Epithelial cell of proximal tubule (primary cell): ENCODE measurements around the gene MYF5. TPM values are rescaled to one million over a fixed set of nuclear protein-coding genes. Genes with fewer than 3 reads are reported as not detected.

ENCODE experiments used
- DNase-seq: peaks from one replicate; pipeline ENCODE4 v3.0.0-alpha.2; 2011; ENCODE audit warnings: low read depth
- H3K4me3 ChIP-seq: 2 replicates; pipeline ENCODE4 v1.5.1; 2011; ENCODE audit warnings: low read depth, mild to moderate bottlenecking, low read length
- total RNA-seq: library from RNA; depleted of rRNA; stranded (reverse); fragments of >200 nt; gene quantifications from 2 replicates; pipeline ENCODE4 v1.2.3, GENCODE V29; 2015
- TF ChIP-seq, protein P1 (sequence below): conservative IDR thresholded peaks from 2 replicates; pipeline ENCODE4 v1.5.1; 2012; ENCODE audit warnings: low read depth, mild to moderate bottlenecking, low read length

The MYF5 gene
- total RNA-seq, 1 donor from 2014 or later = not detected

DNA sequence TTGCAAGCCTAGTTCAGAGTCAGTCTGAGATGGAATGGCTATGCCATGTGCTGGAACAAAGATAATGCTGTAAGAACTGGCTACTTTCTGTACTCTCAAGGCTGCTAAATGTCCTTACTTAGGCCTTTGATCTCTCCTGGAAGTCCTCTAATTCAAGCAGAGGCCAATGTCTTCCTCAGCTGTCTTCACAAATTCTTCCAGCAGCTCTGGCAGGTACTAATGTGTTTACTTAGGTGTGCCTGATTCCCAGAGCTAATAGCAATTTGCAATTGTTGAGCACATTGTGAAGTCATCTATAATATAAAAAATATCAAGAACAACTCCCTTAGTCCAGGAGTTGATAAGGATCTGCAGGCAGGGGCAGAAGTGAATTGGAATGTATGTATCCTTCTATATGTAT lies 3.8 kb upstream of the MYF5 start:
- no peak for DNase-seq
- TF ChIP-seq, protein P1, sequence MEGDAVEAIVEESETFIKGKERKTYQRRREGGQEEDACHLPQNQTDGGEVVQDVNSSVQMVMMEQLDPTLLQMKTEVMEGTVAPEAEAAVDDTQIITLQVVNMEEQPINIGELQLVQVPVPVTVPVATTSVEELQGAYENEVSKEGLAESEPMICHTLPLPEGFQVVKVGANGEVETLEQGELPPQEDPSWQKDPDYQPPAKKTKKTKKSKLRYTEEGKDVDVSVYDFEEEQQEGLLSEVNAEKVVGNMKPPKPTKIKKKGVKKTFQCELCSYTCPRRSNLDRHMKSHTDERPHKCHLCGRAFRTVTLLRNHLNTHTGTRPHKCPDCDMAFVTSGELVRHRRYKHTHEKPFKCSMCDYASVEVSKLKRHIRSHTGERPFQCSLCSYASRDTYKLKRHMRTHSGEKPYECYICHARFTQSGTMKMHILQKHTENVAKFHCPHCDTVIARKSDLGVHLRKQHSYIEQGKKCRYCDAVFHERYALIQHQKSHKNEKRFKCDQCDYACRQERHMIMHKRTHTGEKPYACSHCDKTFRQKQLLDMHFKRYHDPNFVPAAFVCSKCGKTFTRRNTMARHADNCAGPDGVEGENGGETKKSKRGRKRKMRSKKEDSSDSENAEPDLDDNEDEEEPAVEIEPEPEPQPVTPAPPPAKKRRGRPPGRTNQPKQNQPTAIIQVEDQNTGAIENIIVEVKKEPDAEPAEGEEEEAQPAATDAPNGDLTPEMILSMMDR = no peak
- no peak overlapping the region for H3K4me3 ChIP-seq

DNA sequence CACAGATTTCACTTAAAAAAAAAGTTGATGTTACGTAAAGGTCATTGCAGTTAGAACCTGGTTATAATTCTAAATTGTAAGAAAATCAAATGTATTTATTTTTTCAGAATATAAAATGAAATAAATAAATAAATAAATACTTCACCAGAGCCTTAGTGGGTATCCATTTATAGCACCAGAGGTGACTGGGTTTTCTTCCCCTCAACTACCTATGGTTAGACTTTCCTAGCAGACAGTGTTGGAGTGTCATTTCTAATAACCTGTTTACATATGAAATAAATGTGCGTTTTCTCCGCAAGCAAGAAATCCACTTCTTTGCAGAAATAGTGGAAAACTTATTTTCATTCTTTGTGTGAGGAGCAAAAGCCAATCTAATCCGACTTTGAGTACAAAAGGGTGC lies 3.3 kb upstream of the MYF5 start:
- TF ChIP-seq, protein P1 = no peak
- no peak for DNase-seq
- H3K4me3 ChIP-seq = no peak overlapping the region

DNA sequence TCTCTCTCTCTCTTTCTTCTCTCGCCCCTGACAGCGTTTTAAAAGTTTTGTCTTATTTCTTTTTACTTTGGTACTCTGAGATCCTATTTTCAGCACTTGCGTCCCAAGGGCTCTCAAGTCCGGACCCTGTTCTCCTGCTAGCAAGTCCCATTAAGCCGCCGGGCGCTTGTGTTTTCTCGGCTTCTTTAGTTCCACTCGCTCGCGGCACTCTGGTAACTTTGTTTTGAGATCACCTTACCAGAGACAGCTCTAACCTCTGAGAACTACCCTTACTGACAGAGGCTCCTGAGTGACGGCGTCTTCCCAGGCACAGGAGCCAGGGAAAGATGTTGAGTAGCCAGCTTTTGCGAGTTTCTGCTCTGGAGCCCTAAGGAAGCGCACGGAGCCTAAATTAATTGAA lies 2.7 kb upstream of the MYF5 start:
- DNase-seq = no peak
- TF ChIP-seq, protein P1 = no peak
- peak overlapping the region; percentile 44 for H3K4me3 ChIP-seq

DNA sequence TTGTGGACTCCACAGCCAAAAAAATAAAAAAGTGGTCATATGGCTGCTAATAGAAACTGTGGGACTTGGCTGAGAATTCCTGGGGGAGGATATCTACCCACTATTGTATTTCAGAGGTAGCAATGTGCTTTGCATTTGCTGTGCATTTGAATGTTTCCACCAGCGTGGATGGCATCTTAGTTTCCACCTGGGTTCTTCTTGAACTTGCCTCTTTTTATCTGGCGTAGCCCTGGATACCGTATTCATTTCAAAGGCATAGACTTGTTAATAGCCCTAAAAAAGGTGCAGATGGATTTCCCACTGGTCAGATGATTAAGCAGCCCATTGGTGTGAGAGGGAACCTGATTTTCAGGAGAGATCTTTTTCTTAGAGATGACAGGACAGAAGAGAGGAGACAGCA lies 1.9 kb upstream of the MYF5 start:
- no peak for DNase-seq

DNA sequence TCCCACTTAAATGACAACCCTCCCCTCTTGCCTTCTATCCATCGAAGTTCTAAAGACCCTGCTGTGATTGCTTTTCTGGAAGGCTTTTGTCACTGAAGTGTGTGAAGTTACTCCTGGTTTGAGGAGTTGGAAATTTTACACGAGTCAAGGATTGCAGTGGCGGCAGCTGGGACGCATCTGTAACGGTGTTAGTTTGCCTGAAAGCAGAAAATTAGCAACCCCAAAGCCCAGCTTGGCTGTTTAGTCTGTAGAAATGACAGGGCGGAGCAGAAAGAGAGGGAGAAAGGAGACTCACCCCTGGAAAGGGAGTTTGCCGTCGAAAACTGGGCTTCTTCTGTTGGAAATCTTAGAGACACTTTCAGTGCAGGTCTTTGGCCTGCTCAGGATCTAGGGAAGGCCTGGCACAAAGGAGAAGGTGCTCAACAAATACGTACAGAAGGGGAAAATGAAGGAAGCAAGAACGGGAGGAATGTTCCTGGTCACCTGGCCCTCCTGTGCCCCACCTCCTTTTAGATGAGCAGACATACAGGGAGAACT lies 931 bp upstream of the MYF5 start:
- H3K4me3 ChIP-seq = no peak overlapping the region
- TF ChIP-seq, protein P1 = no peak
- no peak for DNase-seq

More for the DNA sequence above, 1.9 kb upstream of the MYF5 start:
- no peak overlapping the region for H3K4me3 ChIP-seq
- TF ChIP-seq, protein P1 = no peak

DNA sequence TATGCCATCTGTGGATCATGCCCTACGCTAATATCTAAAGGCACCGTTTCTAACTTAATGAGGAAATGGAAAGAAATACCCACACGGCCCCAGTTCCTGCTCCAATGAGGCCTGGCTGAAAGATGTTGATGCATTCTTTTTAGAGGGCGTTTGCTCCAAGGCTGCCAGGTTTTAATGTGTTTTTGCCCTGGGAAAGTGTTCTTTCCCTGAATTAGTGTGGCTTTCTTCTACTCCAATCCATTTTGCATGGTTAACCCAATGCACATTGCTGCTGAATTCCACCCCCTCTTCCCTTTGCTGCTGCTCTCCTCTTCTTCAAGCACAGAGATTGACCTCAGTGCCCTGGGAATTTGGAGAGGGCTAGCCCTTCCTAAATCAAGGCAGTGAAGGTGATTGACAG lies 1.1 kb downstream of the MYF5 start:
- no peak for DNase-seq
- H3K4me3 ChIP-seq = no peak overlapping the region
- TF ChIP-seq, protein P1 = no peak

DNA sequence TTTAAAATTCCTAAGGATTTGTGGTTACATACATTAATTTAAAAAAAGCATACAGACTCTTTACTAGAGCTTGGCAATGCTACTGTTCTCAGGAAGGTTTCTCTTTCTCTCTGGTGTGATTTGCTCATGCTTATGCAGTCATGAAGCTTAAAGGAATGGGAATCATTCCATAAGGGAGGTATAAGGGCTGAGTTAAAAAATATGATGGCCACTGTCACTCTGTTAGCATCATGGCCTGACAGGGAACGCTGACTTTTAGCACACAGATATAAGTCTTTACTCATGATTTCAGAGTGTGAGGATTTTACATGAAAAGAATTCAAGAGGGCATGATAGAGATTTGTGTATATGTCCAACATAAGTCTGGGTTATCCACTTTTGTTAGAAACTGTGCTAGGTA lies 3.8 kb downstream of the MYF5 start:
- DNase-seq = no peak
- TF ChIP-seq, protein P1 = no peak
- no peak overlapping the region for H3K4me3 ChIP-seq
